Trophoblast cell (in vitro differentiated cells and primary cell): Measurements from ENCODE around the gene IQGAP1.

Source experiments
- DNase-seq, 2 donors: peaks; one replicate each; pipeline ENCODE4 v3.0.0-alpha.2; 2016
- H2AFZ ChIP-seq: 2 replicates; pipeline ENCODE4 v1.6.1; 2013; ENCODE audit warnings: low read length, moderate library complexity, mild to moderate bottlenecking; ENCODE audit not compliant: insufficient read depth, poor library complexity
- H2AK5ac ChIP-seq: 2 replicates; pipeline ENCODE4 v1.6.1; 2013; ENCODE audit warnings: mild to moderate bottlenecking, low read length
- H2BK120ac ChIP-seq: 2 replicates; pipeline ENCODE4 v1.6.1; 2013; ENCODE audit warnings: low read length, mild to moderate bottlenecking, moderate library complexity; ENCODE audit not compliant: insufficient read depth, poor library complexity
- H2BK12ac ChIP-seq: 2 replicates; pipeline ENCODE4 v1.6.1; 2013; ENCODE audit warnings: mild to moderate bottlenecking, low read length, moderate library complexity
- H2BK5ac ChIP-seq: 2 replicates; pipeline ENCODE4 v1.6.1; 2013; ENCODE audit warnings: low read length, low read depth, moderate library complexity, mild to moderate bottlenecking; ENCODE audit not compliant: poor library complexity
- H3K14ac ChIP-seq: 2 replicates; pipeline ENCODE4 v1.6.1; 2013; ENCODE audit warnings: mild to moderate bottlenecking, low read length
- H3K18ac ChIP-seq: 2 replicates; pipeline ENCODE4 v1.6.1; 2013; ENCODE audit warnings: mild to moderate bottlenecking, low read length
- H3K23ac ChIP-seq: 2 replicates; pipeline ENCODE4 v1.6.1; 2013; ENCODE audit warnings: low read length
- H3K27ac ChIP-seq: 2 replicates; pipeline ENCODE4 v1.5.1; 2013; ENCODE audit warnings: low read depth, mild to moderate bottlenecking, inconsistent platforms, low read length, moderate library complexity
- H3K27me3 ChIP-seq: 2 replicates; pipeline ENCODE4 v1.6.1; 2013; ENCODE audit warnings: inconsistent platforms, mild to moderate bottlenecking, low read length, moderate library complexity; ENCODE audit not compliant: insufficient read depth
- H3K36me3 ChIP-seq, 2 experiments: 1 replicate in 1 of 2; 2 replicates in 1 of 2; pipeline ENCODE4 v1.6.1; 2013; ENCODE audit warnings: low read length in 2 of 2, mild to moderate bottlenecking in 2 of 2, moderate library complexity in 1 of 2; ENCODE audit not compliant: insufficient read depth in 2 of 2, control insufficient read depth in 1 of 2
- H3K4ac ChIP-seq: 2 replicates; pipeline ENCODE4 v1.6.1; 2013; ENCODE audit warnings: low read depth, mild to moderate bottlenecking, low read length, moderate library complexity
- H3K4me1 ChIP-seq, 2 experiments: 1 replicate in 1 of 2; 2 replicates in 1 of 2; pipeline ENCODE4 v1.6.1; 2013; ENCODE audit warnings: low read length in 2 of 2, mild to moderate bottlenecking in 2 of 2, moderate library complexity in 1 of 2; ENCODE audit not compliant: insufficient read depth in 2 of 2, control insufficient read depth in 1 of 2
- H3K4me2 ChIP-seq: 2 replicates; pipeline ENCODE4 v1.6.1; 2013; ENCODE audit warnings: inconsistent platforms, mild to moderate bottlenecking, low read length, moderate library complexity
- H3K4me3 ChIP-seq: 2 replicates; pipeline ENCODE4 v1.5.1; 2013; ENCODE audit warnings: mild to moderate bottlenecking, low read depth, low read length, inconsistent platforms
- H3K79me1 ChIP-seq: one replicate; pipeline ENCODE4 v1.6.1; 2013; ENCODE audit warnings: low read length
- H3K79me2 ChIP-seq: 2 replicates; pipeline ENCODE4 v1.6.1; 2013; ENCODE audit warnings: low read length, mild to moderate bottlenecking; ENCODE audit not compliant: control insufficient read depth, insufficient read depth, poor library complexity
- H3K9ac ChIP-seq: 2 replicates; pipeline ENCODE4 v1.6.1; 2013; ENCODE audit warnings: mild to moderate bottlenecking, low read length
- H3K9me3 ChIP-seq: 2 replicates; pipeline ENCODE4 v1.6.1; 2013; ENCODE audit warnings: low read depth, mild to moderate bottlenecking, control low read depth, inconsistent platforms, low read length; ENCODE audit not compliant: insufficient read depth
- H4K12ac ChIP-seq: 2 replicates; pipeline ENCODE4 v1.6.1; 2013; ENCODE audit warnings: low read depth, mild to moderate bottlenecking, low read length, moderate library complexity
- H4K8ac ChIP-seq: 2 replicates; pipeline ENCODE4 v1.6.1; 2013; ENCODE audit warnings: low read depth, mild to moderate bottlenecking, low read length, moderate library complexity
- H4K91ac ChIP-seq: one replicate; pipeline ENCODE4 v1.6.1; 2013; ENCODE audit warnings: low read depth, mild to moderate bottlenecking, low read length, moderate library complexity
- WGBS: extraction: QIAGEN DNeasy Blood & Tissue Kit; methylation state at CpG from one replicate; pipeline ENCODE4 v1.1.7; 2013; ENCODE audit warnings: missing lambda C conversion rate; ENCODE audit not compliant: insufficient read length, insufficient coverage; ENCODE audit errors: extremely low coverage; 5-methylcytosine and 5-hydroxymethylcytosine counted together

Gene IQGAP1

GRCh38 chr15:90529371-90530249 is 141.6 kb downstream of the IQGAP1 start, which contains the start of gene CRTC3:
Gene CRTC3 (plus strand): TSS chr15:90529923. CDS start chr15:90530072, 149 bp downstream.
- peak within 1 kb of the TSS; percentile 85 for H3K9ac ChIP-seq

GRCh38 chr15:90530250-90531051 is 142.4 kb downstream of the IQGAP1 start:
- Histone ChIP-seq H3K23ac (no peak overlapping the region), H3K4ac (peak overlapping the region; percentile 97), H3K27me3 (no peaks in the 10 kb centered on the region), H2BK120ac (peak overlapping the region; percentile 78), H4K12ac (peak overlapping the region; percentile 70), H3K9ac (peak overlapping the region; percentile 85), H3K79me2 (peaks cover 16% of the 10 kb centered on the region), H3K9me3 (no peaks in the 10 kb centered on the region), H2AFZ (peak overlapping the region; percentile 99), H4K8ac (peak overlapping the region; percentile 78), H3K27ac (peak overlapping the region; percentile 90), H3K79me1 (peaks cover 17% of the 10 kb centered on the region), H3K14ac (peak overlapping the region; percentile 99), H2BK12ac (peak overlapping the region; percentile 20), H2AK5ac (no peak overlapping the region), H3K4me2 (peak overlapping the region; percentile 99), H4K91ac (peak overlapping the region; percentile 96), H3K4me3 (peak overlapping the region; percentile 97), H2BK5ac (peak overlapping the region; percentile 76), H3K4me1 (peaks cover 12 to 17% of the 10 kb centered on the region in 2 experiments), H3K36me3 (no peaks in the 10 kb centered on the region), H3K18ac (peak overlapping the region; percentile 89)
- DNase-seq: peak; percentile 75 to 83
- WGBS: no CpG with 5 or more reads among the region's 76 CpGs

More at GRCh38 chr15:90529371-90530249, 141.6 kb downstream of the IQGAP1 start, which contains the start of gene CRTC3:
- no CpG with 5 or more reads among the region's 104 CpGs for WGBS
- Histone ChIP-seq H3K27me3 (no peaks in the 10 kb centered on the region), H2AK5ac (no peak within 1 kb of the TSS), H3K79me2 (peaks cover 15% of the 10 kb centered on the region), H3K27ac (peak within 1 kb of the TSS; percentile 90), H3K4ac (peak within 1 kb of the TSS; percentile 97), H3K18ac (peak within 1 kb of the TSS; percentile 89), H4K12ac (peak within 1 kb of the TSS; percentile 93), H3K4me1 (peaks cover 7 to 12% of the 10 kb centered on the region in 2 experiments), H2AFZ (peak within 1 kb of the TSS; percentile 99), H2BK12ac (peak within 1 kb of the TSS; percentile 84), H3K23ac (no peak within 1 kb of the TSS), H3K79me1 (peaks cover 16% of the 10 kb centered on the region), H3K4me2 (peak within 1 kb of the TSS; percentile 99), H3K4me3 (peak within 1 kb of the TSS; percentile 97), H2BK5ac (peak within 1 kb of the TSS; percentile 94), H3K9me3 (no peaks in the 10 kb centered on the region), H4K8ac (peak within 1 kb of the TSS; percentile 98), H3K14ac (peak within 1 kb of the TSS; percentile 99), H2BK120ac (peak within 1 kb of the TSS; percentile 94), H4K91ac (peak within 1 kb of the TSS; percentile 96), H3K36me3 (no peaks in the 10 kb centered on the region)
- DNase-seq: peak; percentile 93

- no peak overlapping the region for H3K27ac ChIP-seq
- H3K14ac ChIP-seq: no peak overlapping the region
- DNase-seq: no peak
- peaks cover 17% of the 10 kb centered on the region for H3K79me2 ChIP-seq
- no peak overlapping the region for H3K9ac ChIP-seq
- WGBS: no CpG with 5 or more reads among the region's 4 CpGs
- no peak overlapping the region for H4K12ac ChIP-seq
- H3K9me3 ChIP-seq: no peaks in the 10 kb centered on the region
- no peak overlapping the region for H3K4ac ChIP-seq
- no peak overlapping the region for H2AFZ ChIP-seq
- H3K4me3 ChIP-seq: peak overlapping the region; percentile 97
- H3K23ac ChIP-seq: no peak overlapping the region
- no peak overlapping the region for H4K91ac ChIP-seq
- no peaks in the 10 kb centered on the region for H3K36me3 ChIP-seq
- H3K27me3 ChIP-seq: no peaks in the 10 kb centered on the region
- no peak overlapping the region for H2BK120ac ChIP-seq
- no peak overlapping the region for H3K18ac ChIP-seq
- peaks cover 14 to 19% of the 10 kb centered on the region in 2 experiments for H3K4me1 ChIP-seq
- H3K4me2 ChIP-seq: peak overlapping the region; percentile 99
- no peak overlapping the region for H4K8ac ChIP-seq
- H2BK5ac ChIP-seq: no peak overlapping the region
- peaks cover 17% of the 10 kb centered on the region for H3K79me1 ChIP-seq
- H2AK5ac ChIP-seq: no peak overlapping the region
- no peak overlapping the region for H2BK12ac ChIP-seq
Observed at GRCh38 chr15:90531147-90531546, 143.1 kb downstream of the IQGAP1 start.

- Histone ChIP-seq H3K27me3 (no peaks in the 10 kb centered on the region), H4K91ac (no peak overlapping the region), H3K14ac (no peak overlapping the region), H3K4me3 (no peak overlapping the region), H3K27ac (no peak overlapping the region), H3K4me2 (no peak overlapping the region), H4K12ac (no peak overlapping the region), H3K4me1 (peaks cover 13 to 19% of the 10 kb centered on the region in 2 experiments), H3K9me3 (no peaks in the 10 kb centered on the region), H3K4ac (peak overlapping the region; percentile 34), H2BK12ac (no peak overlapping the region), H2AFZ (no peak overlapping the region), H3K36me3 (peaks cover 2 to 5% of the 10 kb centered on the region in 2 experiments), H3K79me2 (peaks cover 11% of the 10 kb centered on the region), H4K8ac (no peak overlapping the region), H2BK5ac (no peak overlapping the region), H3K9ac (no peak overlapping the region), H3K23ac (no peak overlapping the region), H2AK5ac (no peak overlapping the region), H3K79me1 (peaks cover 6% of the 10 kb centered on the region), H3K18ac (no peak overlapping the region), H2BK120ac (no peak overlapping the region)
- WGBS: 100% methylated on average over 2 of the region's 5 CpGs
- DNase-seq: no peak
Observed at GRCh38 chr15:90535254-90535653, 147.2 kb downstream of the IQGAP1 start.
